GM21381 (cell line): ENCODE measurements around the gene CDC20B.
"Not testable (repeated sequence)": the region's sequence is repeated elsewhere in the genome, so short reads cannot be mapped to it uniquely, and the experiment has no call there.

Experiments used
- ATAC-seq: cut with Tn5 transposase; IDR thresholded peaks from one replicate; pipeline ENCODE4 v1.9.1; 2021; ENCODE audit warnings: mild to moderate bottlenecking, moderate library complexity; ENCODE audit not compliant: unreplicated experiment

The CDC20B gene

DNA sequence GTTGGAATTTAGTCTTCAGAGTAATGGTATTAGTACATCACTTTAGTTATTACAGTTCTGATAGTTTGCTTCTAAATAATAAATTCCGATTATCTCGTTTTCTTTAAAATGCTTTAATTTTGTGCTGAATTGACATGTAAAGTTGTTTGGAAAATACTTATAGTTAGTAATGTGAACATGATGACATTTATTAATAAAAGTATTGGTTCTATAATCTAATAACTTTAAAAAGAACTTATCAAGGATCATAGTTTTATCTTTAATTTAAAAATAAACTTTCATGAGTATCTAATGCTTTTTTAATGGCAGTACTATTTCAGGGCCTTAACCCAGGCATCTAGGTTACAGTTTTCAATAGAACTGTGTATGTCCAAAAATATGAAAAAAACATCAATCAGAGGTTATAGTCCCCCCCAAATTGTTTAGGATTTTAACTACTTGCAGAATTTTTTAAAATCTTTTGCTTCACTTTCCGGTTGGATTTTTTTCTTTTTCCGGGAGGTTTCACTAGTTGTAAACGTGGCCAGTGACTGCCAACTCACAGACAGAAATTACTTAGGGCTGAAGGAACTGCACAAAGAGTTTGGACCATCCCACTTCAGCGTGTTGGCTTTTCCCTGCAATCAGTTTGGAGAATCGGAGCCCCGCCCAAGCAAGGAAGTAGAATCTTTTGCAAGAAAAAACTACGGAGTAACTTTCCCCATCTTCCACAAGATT is 12.3 kb downstream of the CDC20B start:
- ATAC-seq = no peak

DNA sequence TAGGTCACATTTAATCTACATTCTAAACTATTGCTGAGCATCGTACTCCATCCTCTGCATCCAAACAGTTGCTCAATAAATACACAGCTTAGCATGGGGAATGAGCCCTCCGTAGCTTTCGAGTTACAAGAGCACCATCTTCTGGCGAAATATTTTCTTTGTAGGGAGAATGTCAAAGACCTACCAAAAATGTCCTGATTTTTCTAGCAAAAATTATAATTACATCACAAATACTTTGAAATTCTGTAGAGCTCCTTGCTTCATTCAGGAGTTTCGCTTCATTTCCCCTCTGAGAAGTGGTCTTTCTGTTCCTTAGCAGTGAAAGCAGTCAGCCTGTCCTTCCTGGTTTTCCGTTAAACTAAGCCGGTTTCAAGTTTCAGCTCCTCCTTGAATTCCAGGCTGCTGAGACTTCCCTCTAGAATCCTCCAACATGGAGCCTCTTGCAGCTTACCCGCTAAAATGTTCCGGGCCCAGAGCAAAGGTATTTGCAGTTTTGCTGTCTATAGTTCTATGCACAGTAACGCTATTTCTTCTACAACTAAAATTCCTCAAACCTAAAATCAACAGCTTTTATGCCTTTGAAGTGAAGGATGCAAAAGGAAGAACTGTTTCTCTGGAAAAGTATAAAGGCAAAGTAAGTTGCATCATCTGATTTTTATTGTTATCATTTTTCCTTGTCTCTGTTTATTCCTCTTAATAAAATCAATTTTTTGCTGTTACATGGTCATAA is 13.0 kb downstream of the CDC20B start, which contains the start of gene GPX8:
Gene GPX8, plus strand, starts transcription at position 409 of the 730 bp plus-strand sequence. Its CDS starts 22 bp downstream, at position 431.
- no peak for ATAC-seq

DNA sequence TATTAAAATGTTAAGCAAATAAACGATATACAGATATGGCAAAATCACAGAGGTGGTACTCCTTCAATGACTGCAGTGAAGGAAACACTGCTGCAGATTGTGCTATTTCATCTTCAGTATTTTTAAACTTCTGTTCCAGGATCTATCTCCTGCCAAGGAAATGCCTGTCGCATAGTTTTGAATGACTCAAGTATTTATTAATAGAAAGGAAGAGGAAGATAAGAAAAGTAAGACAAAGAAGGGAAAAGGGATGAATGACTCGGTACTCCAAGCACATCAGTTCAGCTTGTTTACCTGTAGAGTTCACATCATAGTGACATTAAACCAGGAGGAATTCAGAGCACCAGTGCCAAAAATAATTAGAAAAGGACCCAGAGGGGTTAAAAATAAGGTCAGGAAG is 18.1 kb downstream of the CDC20B start:
- ATAC-seq = no peak

DNA sequence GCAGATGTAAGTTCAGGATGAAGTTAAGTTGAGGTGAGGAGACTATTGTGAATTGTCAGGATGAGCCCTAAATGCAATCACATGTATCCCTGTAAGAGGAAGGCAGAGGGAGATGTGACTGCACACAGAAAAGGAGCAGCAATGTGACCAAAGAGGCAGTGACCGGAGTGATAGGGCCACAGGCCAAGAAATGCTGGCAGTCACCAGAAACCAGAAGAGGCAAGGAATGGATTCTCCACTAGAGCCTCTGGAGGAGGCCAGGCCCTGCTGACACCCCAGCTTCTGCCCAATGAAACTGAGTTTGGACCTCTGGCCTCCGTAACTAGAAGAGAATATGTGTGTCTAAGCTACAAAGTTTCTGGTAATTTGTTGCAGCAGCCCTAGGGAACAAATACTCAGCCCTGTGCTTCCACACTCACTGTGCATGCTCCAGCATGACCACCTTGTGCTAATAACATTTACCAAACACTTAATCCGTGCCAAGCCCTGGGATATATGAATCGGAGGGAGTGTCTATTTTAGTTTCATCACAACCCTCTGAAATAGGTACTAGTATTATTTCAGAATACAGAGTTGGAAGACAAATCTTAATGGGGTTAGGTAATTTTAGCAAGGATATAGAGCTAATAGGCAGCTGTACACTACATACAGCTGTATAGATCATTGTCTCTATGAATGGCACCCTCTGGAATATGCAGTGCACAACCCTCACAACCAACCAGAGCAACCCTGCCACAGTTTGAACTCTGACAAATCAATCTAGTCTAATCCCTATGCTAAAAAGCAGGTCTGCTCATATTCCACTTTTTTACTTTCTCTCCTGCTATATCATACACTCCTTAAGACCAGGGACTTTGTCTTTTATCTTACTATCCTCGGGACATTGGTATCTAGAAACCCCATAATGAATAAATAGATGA is 20.8 kb downstream of the CDC20B start:
- ATAC-seq = no peak

DNA sequence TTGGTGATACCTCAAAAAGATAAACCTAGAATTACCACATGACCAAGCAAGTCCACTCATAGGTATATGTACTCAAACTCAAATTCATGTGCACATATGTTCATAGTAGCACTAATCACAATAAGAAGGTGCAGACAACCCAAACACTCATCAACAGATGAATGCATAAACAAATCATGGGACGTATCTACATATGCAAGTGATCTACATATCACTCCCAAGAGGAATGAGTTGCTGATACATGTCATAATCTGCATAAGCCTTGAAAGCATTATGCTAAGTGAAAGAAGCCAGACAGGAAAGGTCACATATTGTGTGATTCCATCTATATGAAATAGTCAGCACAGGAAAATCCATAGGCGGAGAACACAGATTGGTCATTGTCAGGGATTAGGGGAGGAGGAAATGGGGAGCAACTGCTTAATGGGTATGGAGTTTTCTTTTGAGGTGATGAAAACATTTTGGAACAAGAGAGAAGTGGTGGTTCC is 23.6 kb downstream of the CDC20B start:
- no peak for ATAC-seq

DNA sequence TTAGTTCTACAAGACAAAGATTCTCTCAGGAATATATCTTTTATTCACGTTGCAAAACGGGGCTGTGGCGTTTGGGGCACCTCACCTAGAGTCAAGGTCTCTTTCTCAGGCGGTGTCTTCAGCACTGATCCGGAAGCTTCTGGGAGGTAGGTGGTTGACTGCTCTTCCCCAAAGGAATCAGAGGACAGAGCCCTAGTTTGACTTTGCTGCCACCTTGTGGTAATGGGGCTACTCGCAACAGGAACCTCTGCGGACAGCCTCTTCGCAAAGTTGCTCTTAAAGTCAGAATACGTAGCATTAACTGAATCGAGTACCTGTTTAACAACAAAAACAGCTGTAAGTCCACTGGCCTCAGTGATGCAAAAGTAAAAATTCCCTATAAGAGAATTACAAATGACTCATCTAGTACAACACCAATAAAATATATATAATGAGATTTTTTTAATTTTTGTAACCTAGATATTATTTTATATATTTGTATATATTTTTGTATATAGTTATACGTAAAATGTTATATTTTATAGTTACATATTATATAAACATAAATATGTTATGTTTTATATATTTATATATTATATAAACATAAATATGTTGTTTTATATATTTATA is 26.3 kb downstream of the CDC20B start:
- ATAC-seq = no peak

DNA sequence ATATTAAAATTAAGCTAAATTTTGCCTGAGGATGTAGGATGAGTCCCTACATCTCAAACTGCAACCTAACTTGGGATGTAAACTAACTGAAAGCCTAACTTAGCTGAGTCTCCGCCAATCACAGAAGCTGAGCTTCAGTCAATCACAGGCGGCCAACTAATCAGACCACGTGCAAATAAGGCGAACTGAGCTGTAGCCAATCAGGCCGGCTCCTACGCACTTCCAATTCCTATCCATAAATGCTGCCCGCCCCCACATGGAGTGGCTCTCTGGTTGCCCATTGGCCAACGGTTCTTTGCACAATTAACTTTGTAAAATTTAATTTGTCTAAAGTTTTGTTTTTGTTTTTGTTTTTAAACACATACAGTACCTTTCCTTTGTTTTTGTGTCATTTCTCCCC is 26.9 kb downstream of the CDC20B start:
- ATAC-seq = no peak

DNA sequence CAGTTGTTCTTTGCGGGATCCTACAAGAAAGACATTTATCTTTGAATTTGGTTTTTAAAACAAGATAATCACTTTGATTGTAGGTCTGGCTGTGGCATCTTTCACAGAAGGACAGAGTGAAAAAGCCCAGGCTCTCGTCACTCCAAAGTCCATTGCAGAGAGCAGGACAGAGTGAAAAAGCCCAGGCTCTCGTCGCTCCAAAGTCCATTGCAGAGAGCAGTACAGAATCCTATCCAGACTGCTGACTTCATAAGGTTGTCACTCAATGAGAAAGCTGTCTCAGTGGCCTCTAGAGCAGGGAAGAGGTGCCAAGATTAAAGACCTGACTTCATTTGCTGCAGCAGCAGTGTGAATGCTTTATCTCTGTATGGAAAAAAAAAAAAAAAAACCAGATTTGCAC is 29.4 kb downstream of the CDC20B start:
- no peak for ATAC-seq

DNA sequence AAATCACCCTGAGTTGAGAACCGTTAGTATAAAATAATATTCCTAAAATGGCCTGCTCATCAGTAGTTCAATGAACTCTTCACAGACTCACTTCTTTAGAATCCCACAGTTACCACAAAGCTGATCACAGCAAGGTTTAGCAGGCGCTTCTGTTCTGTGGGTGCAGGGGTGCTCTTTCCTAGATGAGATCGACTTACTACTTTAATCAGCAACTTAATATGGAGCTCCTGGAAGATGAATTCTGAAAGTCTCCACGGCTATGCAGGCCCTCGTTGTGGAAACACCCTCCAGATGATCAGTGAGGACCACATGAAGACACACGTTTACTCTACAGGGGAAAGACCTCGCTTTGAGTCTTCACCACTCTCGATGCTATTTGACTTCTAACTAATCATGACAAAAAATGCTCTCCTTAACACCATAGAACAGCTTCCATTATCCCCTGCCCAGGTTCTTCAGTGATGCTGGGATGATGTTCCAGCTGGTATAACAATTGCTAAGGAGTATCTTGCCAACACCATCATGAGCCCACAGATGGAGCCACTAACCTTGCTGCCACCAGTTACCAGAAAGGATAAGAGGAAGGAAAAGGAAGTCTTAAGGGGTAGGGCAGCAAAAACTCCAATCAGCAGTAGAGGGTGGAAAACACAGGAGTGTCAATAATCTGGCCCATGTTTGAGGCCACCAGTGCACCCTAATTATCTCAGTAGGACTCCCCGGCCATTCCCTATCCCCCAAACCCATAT is 30.9 kb downstream of the CDC20B start:
- no peak for ATAC-seq

DNA sequence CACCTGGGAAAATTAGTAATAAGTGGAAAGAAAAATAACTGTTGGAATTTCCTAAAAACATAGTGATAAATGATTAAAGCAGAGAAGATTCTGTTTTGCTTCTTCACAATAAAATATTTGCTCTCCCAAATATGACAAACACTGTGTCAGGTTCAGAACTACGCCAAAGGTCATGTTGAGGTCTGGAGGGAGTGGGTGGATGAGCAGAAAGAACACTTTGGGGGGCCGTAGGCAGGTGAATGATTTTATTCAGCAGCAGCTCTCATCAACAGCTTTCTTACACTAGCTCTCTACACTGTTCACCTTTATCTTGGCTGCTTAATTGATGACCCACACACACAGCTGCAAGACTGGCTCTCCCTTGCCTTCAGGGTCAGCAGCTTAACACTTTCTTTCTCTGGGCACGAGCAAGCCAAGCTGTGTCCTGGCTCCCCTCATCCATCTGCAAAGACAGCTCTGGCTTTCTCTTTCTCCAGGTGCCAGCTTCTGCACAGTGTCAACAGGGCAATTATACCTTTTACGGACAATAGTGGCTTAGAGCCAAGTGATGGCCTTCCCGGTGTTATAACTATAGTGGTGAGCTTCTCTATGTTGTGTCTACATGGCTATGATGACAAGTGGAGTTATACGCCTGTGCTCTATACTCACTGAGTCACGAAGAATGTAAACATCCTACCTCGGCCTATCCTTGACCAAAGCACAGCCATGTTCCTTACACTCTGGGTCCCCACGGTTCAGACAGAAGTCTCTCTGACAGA is 31.9 kb downstream of the CDC20B start:
- no peak for ATAC-seq

DNA sequence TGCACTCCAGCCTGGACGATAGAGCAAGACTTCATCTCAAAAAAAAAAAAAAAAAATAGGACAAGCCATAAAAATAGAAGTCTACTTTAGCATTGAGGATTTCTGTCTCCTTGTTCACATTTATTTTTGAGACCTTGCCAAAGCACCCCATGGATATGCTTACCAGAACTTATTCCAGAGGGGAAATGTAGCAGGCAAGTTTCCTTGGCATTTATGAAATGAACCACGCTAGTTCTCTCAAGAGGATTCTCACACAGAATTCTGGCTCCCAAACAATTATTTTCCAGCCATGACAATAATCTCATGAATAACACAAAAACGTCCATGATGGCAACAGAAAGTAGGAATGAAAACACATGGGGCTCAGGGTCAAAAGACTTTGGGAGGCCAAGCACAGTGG is 36.5 kb downstream of the CDC20B start:
- no peak for ATAC-seq

DNA sequence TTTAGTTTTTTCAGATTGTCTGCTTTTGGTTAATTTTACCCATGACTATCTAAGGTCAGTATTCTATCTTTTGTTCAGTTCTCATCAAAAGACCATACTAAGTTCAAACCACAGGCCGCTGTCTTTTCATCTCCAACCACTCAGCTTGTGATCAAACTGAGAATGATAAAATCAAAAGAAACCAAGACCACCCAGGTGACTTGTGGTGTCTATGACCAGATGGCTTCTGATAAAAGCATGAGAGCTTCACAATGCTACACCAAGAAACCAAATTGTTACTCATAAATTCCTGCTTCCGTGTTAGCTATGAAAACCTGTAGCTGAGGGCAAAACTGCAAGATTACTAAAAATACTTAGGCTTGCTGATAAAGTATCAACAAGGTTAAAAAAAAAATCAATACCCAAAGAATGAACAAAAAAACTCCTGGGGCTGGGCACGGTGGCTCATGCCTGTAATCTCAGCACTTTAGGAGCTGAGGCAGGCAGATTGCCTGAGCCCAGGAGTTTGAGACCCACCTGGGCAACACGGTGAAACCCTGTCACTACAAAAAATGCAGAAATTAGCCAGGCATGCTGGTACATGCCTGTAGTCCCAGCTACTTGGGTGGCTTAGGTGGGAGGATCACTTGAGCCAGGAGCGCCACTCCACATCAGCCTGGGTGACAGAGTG is 38.8 kb downstream of the CDC20B start:
- no peak for ATAC-seq

DNA sequence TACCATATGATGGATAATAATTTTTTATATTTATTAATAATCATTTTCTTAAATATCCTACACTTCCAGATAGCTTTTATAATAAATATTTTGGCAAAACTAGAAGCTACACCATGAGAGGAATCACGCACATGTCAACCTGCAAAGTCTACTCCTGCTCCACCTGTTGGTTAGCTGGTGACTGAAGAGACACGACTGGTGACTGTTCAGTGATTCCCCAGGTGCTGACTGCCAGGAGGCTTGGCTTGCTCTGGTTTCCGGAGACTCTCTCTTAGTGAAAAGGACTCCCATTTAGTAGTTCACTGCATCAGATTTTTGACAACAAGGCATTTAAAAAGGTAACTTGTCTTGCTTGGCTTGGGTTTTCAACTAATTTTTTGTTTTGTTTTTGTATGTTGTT is 49.6 kb downstream of the CDC20B start:
- no peak for ATAC-seq

DNA sequence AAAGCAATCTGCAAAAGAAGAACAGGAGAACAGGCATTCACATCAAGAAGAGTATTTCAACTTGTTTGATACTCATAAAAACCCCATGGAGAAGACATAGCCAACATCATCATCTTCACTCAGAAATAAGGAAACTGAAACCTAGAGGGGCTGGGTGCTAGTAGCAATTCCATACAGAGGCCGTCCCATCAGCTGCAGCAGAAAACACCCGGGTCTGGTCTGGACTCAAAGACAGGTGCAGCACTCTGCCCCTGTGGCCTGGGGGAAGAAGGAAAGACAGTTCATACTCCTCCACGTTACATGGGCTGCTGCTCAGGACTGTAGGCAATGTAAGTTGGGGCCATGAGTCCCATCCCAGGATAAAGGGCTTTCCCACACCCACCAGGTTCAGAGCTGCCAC is 58.9 kb downstream of the CDC20B start:
- ATAC-seq = no peak

DNA sequence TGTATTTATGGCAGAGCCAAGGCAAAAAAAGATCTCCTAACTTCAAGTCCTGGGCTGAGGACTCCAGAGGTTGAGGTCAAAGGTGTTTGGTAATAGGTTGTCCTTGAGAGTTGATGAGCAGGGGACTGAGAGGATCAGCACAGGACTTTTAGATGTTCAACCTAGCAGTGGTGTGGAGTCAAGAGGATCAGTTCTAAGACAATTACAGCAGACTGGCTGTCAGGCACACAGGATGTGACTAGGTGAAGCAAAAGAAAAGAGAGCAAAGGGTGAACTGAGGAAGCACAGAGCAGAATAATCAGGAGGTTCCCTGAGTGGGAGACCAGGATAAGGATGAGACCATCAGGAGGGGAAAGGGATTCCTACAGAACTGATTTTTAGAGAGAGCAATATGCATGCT is 59.6 kb downstream of the CDC20B start:
- ATAC-seq = no peak

DNA sequence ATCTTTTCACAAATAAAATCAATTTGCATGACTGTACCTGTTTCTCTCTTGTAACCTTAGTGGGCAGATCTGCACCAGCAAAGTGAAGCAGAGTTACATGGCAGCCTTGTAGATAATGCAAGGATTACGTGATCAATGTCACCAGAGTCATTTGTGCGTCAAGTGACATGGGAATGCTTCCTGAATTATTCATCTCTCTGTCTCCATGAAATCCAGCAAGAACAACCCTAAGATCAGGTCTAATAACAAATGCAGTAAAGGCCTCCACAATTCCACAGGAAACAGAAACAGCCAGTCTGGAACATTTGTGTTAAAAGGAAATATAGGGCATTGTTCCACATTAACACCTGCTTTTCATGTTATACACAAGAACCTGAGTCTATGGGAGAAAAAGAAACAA is 62.8 kb downstream of the CDC20B start:
- no peak for ATAC-seq

DNA sequence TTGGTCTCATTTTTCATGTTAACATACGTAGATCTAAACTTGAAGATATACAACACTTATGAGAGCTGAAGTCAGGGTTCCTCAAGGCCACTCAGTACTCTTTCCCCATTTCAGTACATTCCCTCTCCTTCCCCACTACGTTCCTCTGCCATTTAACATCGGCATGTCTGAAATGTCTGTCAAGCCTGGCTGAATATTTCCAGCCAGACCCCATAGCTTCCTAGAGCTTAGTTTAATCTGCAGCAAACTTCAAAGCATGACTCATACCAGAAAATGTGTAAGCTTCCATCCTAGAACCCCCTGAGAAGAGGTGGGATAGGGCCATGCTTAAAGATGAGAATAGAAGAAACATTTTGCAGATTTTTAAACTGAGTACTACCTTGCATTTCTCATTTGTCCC is 64.3 kb downstream of the CDC20B start:
- ATAC-seq = no peak

DNA sequence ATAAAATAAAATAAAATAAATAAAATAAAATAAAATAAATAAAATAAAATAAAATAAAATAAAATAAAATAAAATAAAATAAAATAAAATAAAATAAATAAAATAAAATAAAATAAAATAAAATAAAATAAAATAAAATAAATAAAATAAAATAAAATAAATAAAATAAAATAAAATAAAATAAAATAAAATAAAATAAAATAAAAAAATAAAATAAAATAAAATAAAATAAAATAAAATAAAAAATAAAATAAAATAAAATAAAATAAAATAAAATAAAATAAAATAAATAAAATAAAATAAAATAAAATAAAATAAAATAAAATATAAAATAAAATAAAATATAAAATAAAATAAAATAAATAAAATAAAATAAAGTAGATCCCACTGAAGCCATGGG is 67.0 kb downstream of the CDC20B start:
- not testable (repeated sequence) for ATAC-seq
